K562 (cell line): Measurements from ENCODE around the gene DAB2IP. TPM values are rescaled to one million over a fixed set of nuclear protein-coding genes. Genes with fewer than 3 reads are reported as not detected.

ENCODE experiments used
- ATAC-seq: fragments of 200-7000 bp; cut with Tn5 transposase; 3 replicates; pipeline ENCODE4 v1.9.1; 2020; ENCODE audit warnings: moderate library complexity
- BruUV-seq: library from RNA; stranded (reverse); fragments of 400-500 nt; replicated peaks from 2 replicates; lab custom pipeline; 2021; lab: Mats Ljungman, UMichigan
- CTCF ChIA-PET: fragments of 300-600 bp; formaldehyde crosslinking; extraction: SDS; loops from one replicate; lab custom pipeline; 2021; ENCODE audit warnings: low intra/inter-chr PET ratio; lab: Yijun Ruan, JAX
- POLR2A ChIA-PET: fragments of 300-600, 350-650 bp; sonication (Branson Sonifier 250); formaldehyde crosslinking; extraction: SDS; loops from one replicate; lab custom pipeline; 2021; ENCODE audit warnings: antibody characterized with exemption, inconsistent platforms; lab: Yijun Ruan, JAX
- DNase-seq, 4 experiments: peaks; one replicate each; pipeline versions ENCODE4 v3.0.0 to v3.0.0-alpha.2; 2011 to 2018; ENCODE audit warnings: low spot score in 3 of 4, mixed read lengths in 3 of 4; ENCODE audit errors: extremely low read depth in 1 of 4
- FAIRE-seq: peaks from 2 replicates; lab custom pipeline; 2011; peaks lifted over from hg19 to GRCh38; lab: Jason Lieb, UNC
- H2AFZ ChIP-seq: 2 replicates; pipeline ENCODE4 v1.6.0; 2011; ENCODE audit warnings: low read depth, low read length, control low read depth, inconsistent platforms
- H3K27ac ChIP-seq: fragments of 200-600 bp; 3 replicates; pipeline ENCODE4 v1.8.0; 2011; ENCODE audit warnings: low read depth, mild to moderate bottlenecking, control low read depth, inconsistent platforms, low read length, moderate library complexity, mixed read lengths; ENCODE audit errors: extremely low read depth
- H3K27me3 ChIP-seq, 2 experiments: fragments of 300-600 bp in 1 of 2; 2 replicates in 1 of 2; 3 replicates in 1 of 2; pipeline versions ENCODE4 v1.6.0 to v1.8.0; 2011; ENCODE audit warnings: inconsistent platforms in 2 of 2, low read length in 2 of 2, mild to moderate bottlenecking in 1 of 2, mixed read lengths in 1 of 2, moderate library complexity in 1 of 2; ENCODE audit not compliant: control insufficient read depth in 2 of 2, insufficient read depth in 2 of 2
- H3K36me3 ChIP-seq: fragments of 300-600 bp; 3 replicates; pipeline ENCODE4 v1.8.0; 2011; ENCODE audit warnings: mild to moderate bottlenecking, low read length, inconsistent platforms; ENCODE audit not compliant: control insufficient read depth, insufficient read depth
- H3K4me1 ChIP-seq, 2 experiments: fragments of 200-600 bp in 1 of 2; replicated peaks in 1 of 2; 2 replicates in 1 of 2; 3 replicates in 1 of 2; pipeline versions ENCODE4 v1.5.1 to v1.8.0; 2011; ENCODE audit warnings: inconsistent platforms in 2 of 2, low read length in 2 of 2, mild to moderate bottlenecking in 1 of 2, mixed read lengths in 1 of 2, moderate library complexity in 1 of 2; ENCODE audit not compliant: control insufficient read depth in 2 of 2, insufficient read depth in 2 of 2
- H3K4me2 ChIP-seq: 2 replicates; pipeline ENCODE4 v1.6.1; 2011; ENCODE audit warnings: low read length, control low read depth, inconsistent platforms, mixed read lengths; ENCODE audit not compliant: insufficient read depth
- H3K4me3 ChIP-seq: fragments of 200-600 bp; sonication (generic), shearing (Covaris generic); 2 replicates; pipeline ENCODE4 v1.5.1; 2016; ENCODE audit warnings: control low read depth, inconsistent platforms
- H3K79me2 ChIP-seq: fragments of 200-600 bp; 3 replicates; pipeline ENCODE4 v1.8.0; 2011; ENCODE audit warnings: low read length, inconsistent platforms; ENCODE audit not compliant: control insufficient read depth, insufficient read depth
- H3K9ac ChIP-seq, 2 experiments: 2 replicates each; pipeline versions ENCODE4 v1.6.0 to v1.6.1; 2011; ENCODE audit warnings: low read depth in 2 of 2, low read length in 2 of 2, control low read depth in 1 of 2, inconsistent platforms in 1 of 2, mild to moderate bottlenecking in 1 of 2, mixed read lengths in 1 of 2; ENCODE audit not compliant: insufficient read depth in 1 of 2
- H3K9me1 ChIP-seq: one replicate; pipeline ENCODE4 v1.6.0; 2011; ENCODE audit warnings: inconsistent platforms, mild to moderate bottlenecking, low read length, moderate library complexity; ENCODE audit not compliant: control insufficient read depth, insufficient read depth
- H3K9me3 ChIP-seq: replicated peaks from 2 replicates; pipeline ENCODE4 v1.5.1; 2011; ENCODE audit warnings: low read depth, low read length, inconsistent platforms; ENCODE audit not compliant: control insufficient read depth, insufficient read depth
- H4K20me1 ChIP-seq: replicated peaks from 2 replicates; pipeline ENCODE4 v1.6.1; 2011; ENCODE audit warnings: low read length, inconsistent platforms, mixed read lengths; ENCODE audit not compliant: control insufficient read depth, insufficient read depth
- CTCF ChIP-seq, 3 experiments: IDR thresholded peaks in 2 of 3; conservative IDR thresholded peaks in 1 of 3; 2 replicates each; pipeline ENCODE4 v1.5.1; 2011 to 2012; ENCODE audit warnings: low read length in 3 of 3, mild to moderate bottlenecking in 3 of 3, control low read depth in 2 of 3, improper control_type of control experiment in 1 of 3, inconsistent platforms in 1 of 3, low read depth in 1 of 3, mixed read lengths in 1 of 3, moderate library complexity in 1 of 3; ENCODE audit not compliant: insufficient read depth in 2 of 3
- MIER1 ChIP-seq: fragments of 450-650 bp; IDR thresholded peaks from 2 replicates; pipeline ENCODE4 v1.6.1; 2016; ENCODE audit warnings: antibody characterized with exemption, mild to moderate bottlenecking, low read depth
- RAD21 ChIP-seq, 2 experiments: fragments of 250-450 bp in 1 of 2; fragments of 450-650 bp in 1 of 2; sonication (Bioruptor Pico) in 1 of 2; formaldehyde crosslinking in 1 of 2; IDR thresholded peaks in 1 of 2; conservative IDR thresholded peaks in 1 of 2; 2 replicates each; pipeline versions ENCODE4 v1.4.0 to v1.8.0; 2020 to 2022; ENCODE audit warnings: mild to moderate bottlenecking in 2 of 2, moderate library complexity in 1 of 2
- SNIP1 ChIP-seq: fragments of 450-650 bp; IDR thresholded peaks from 2 replicates; pipeline ENCODE4 v1.7.1; 2017; ENCODE audit warnings: low read depth, mild to moderate bottlenecking
- TFAP4 ChIP-seq: sonication (generic); formaldehyde crosslinking; IDR thresholded peaks from 2 replicates; pipeline ENCODE4 v1.8.0; 2022; ENCODE audit warnings: missing genetic modification reagents, mild to moderate bottlenecking, moderate library complexity, borderline replicate concordance
- ZBTB17 ChIP-seq: fragments of 450-650 bp; formaldehyde crosslinking; IDR thresholded peaks from 2 replicates; pipeline ENCODE4 v1.4.0; 2020; ENCODE audit warnings: mild to moderate bottlenecking
- ZFP36 ChIP-seq: fragments of 150-350 bp; IDR thresholded peaks from 2 replicates; pipeline ENCODE4 v1.6.1; 2018; ENCODE audit warnings: low read length, low read depth; ENCODE audit not compliant: partially characterized antibody
- ZFP91 ChIP-seq: sonication (generic); formaldehyde crosslinking; IDR thresholded peaks from 2 replicates; pipeline ENCODE4 v1.8.0; 2022; ENCODE audit warnings: mild to moderate bottlenecking, missing genetic modification reagents
- ZKSCAN3 ChIP-seq: fragments of 250-450 bp; sonication (Bioruptor Pico); IDR thresholded peaks from 2 replicates; pipeline ENCODE4 v1.4.0; 2020
- WGBS: fragments of 100-300 bp; shearing (Covaris generic); methylation state at CpG from one replicate; pipeline ENCODE4 v1.1.6; 2016; ENCODE audit warnings: low coverage, mixed read lengths; ENCODE audit not compliant: insufficient coverage; ENCODE audit errors: missing lambda C conversion rate; 5-methylcytosine and 5-hydroxymethylcytosine counted together
- in situ Hi-C: fragments of 300-500 bp; cut with MboI; formaldehyde crosslinking; loops from 4 replicates; pipeline ENCODE4 v1.15.0; 2018; ENCODE audit warnings: inconsistent platforms, mixed read lengths
- intact Hi-C: fragments of 100-400 bp; cut with micrococcal nuclease; formaldehyde crosslinking; loops from 2 replicates; pipeline ENCODE4 v1.14.2; 2022
- polyA plus RNA-seq, 8 experiments: library from polyadenylated mRNA; depleted of rRNA in 4 of 8; stranded (reverse) in 5 of 8; unstranded in 3 of 8; fragments of >200 nt; fragmentation: Nextera tagmentation in 2 of 8; fragmentation: Illumina TruSeq in 1 of 8; extraction: Ambion mirVana in 2 of 8; extraction: Trizol in 1 of 8; gene quantifications; 2 replicates each; pipeline versions ENCODE4 v1.2.1 to v1.2.3, GENCODE V29; 2011 to 2014; ENCODE audit warnings: inconsistent platforms in 1 of 8, missing spikeins in 1 of 8
- total RNA-seq, 7 experiments: library from RNA; depleted of rRNA in 6 of 7; stranded (reverse); fragments of >200 nt in 6 of 7; fragmentation: Illumina TruSeq in 2 of 7; extraction: Trizol in 2 of 7; gene quantifications; 2 replicates each; pipeline versions ENCODE4 v1.2.1 to v1.2.3, GENCODE V29; 2011 to 2021; ENCODE audit warnings: low replicate concordance in 1 of 7

DAB2IP gene
- total and polyA plus RNA-seq, 9 of the 15 experiments (the other 6 are each of a cell fraction or from before 2014, with no cell fraction given): 0.04 to 0.31 (median 0.08) TPM; not detected in 5

- H3K4me1 ChIP-seq: peaks cover 0 to 3% of the 10 kb centered on the region in 2 experiments; a peak in 1 of 5 replicates
- no peak for DNase-seq
- 0% methylated on average over 1 of the region's 1 CpG for WGBS
Observed at GRCh38 chr9:121734465-121734864, 83.0 kb downstream of the DAB2IP start.

GRCh38 chr9:121735065-121735792 lies 83.8 kb downstream of the DAB2IP start:
- H3K9ac ChIP-seq: no peak overlapping the region

More at GRCh38 chr9:121734465-121734864, 83.0 kb downstream of the DAB2IP start:
- H3K9me1 ChIP-seq: no peaks in the 10 kb centered on the region
- intact Hi-C loops (no loop called here), in situ Hi-C loops (no loop called here)
- H3K9me3 ChIP-seq: no peaks in the 10 kb centered on the region
- no peak for ATAC-seq
- H3K9ac ChIP-seq: no peak overlapping the region
- ChIA-PET CTCF (interaction anchor here (0.5 kb wide), 1 partner anchor 140 kb away, joined by 3 read pairs; no protein-coding TSS in a partner anchor), POLR2A (interaction anchor here (1.8 kb wide), 1 partner anchor 8 kb away, joined by 8 read pairs; no protein-coding TSS in a partner anchor)
- no peaks in the 10 kb centered on the region; the same call in 1 of the 2 replicates for H4K20me1 ChIP-seq
- no peak overlapping the region for H3K4me2 ChIP-seq
- H2AFZ ChIP-seq: no peak overlapping the region
- BruUV-seq: no TSS peak
- no peak overlapping the region for H3K27ac ChIP-seq
- TF ChIP-seq ZFP36 (peak; percentile 53), ZKSCAN3 (no peak)
- H3K36me3 ChIP-seq: no peaks in the 10 kb centered on the region
- no peak overlapping the region for H3K4me3 ChIP-seq
- no peaks in the 10 kb centered on the region for H3K79me2 ChIP-seq
- peaks cover 10 to 74% of the 10 kb centered on the region in 2 experiments; a peak in 3 of 5 replicates for H3K27me3 ChIP-seq
- FAIRE-seq: no peak

More at GRCh38 chr9:121735065-121735792, 83.8 kb downstream of the DAB2IP start:
- Histone ChIP-seq H3K4me3 (no peak overlapping the region), H3K9me3 (no peaks in the 10 kb centered on the region), H4K20me1 (no peaks in the 10 kb centered on the region; the same call in 1 of the 2 replicates), H3K27ac (no peak overlapping the region), H3K4me1 (peaks cover 0 to 3% of the 10 kb centered on the region in 2 experiments; a peak in 1 of 5 replicates), H3K4me2 (no peak overlapping the region), H2AFZ (no peak overlapping the region), H3K79me2 (no peaks in the 10 kb centered on the region), H3K27me3 (peaks cover 10 to 78% of the 10 kb centered on the region in 2 experiments; a peak in 4 of 5 replicates), H3K9me1 (no peaks in the 10 kb centered on the region), H3K36me3 (no peaks in the 10 kb centered on the region)
- peak; percentile 20 to 37 (median 32) for DNase-seq
- WGBS: 3% methylated on average over 9 of the region's 9 CpGs
- peak; percentile 80 for ATAC-seq
- FAIRE-seq: no peak
- in situ Hi-C loops (no loop called here), intact Hi-C loops (no loop called here)
- POLR2A ChIA-PET: no interaction called here
- BruUV-seq: no TSS peak
- CTCF ChIA-PET: interaction anchor here (0.5 kb wide), 1 partner anchor 139 kb away, joined by 3 read pairs; no protein-coding TSS in a partner anchor
- TF ChIP-seq CTCF (IDR thresholded peaks at IDR 0.05 in 2 of 3, conservative IDR thresholded peaks at IDR 0.05 in 1 of 3; ENCODE audit: insufficient read depth in 2 of 3, low read depth in 1 of 3, low read length in 3 of 3): peak; percentile 41 to 51 (median 49)
- TF ChIP-seq MIER1: no peak
- TF ChIP-seq ZBTB17 (CRISPR knock-in tag): no peak
- TF ChIP-seq ZFP91 (CRISPR knock-in tag): no peak
- TF ChIP-seq RAD21 (CRISPR knock-in tag; conservative IDR thresholded peaks at IDR 0.05 in 1 of 2, IDR thresholded peaks at IDR 0.05 in 1 of 2): peak in 1 of 2 experiments; percentile 35; a peak in 1 of 4 replicates
- TF ChIP-seq SNIP1: no peak
- TF ChIP-seq TFAP4: no peak
